ENCODE data around the gene CREG2.

Gene CREG2

GRCh38 chr2:101399021-101399799 is 11.9 kb upstream of the CREG2 start:
- no peak for TF ChIP-seq CTCF (IDR thresholded peaks at IDR 0.05)

GRCh38 chr2:101398116-101398821 is 11.0 kb upstream of the CREG2 start:
- TF ChIP-seq CTCF (IDR thresholded peaks at IDR 0.05), result no peak

- no peak for TF ChIP-seq CTCF (IDR thresholded peaks at IDR 0.05)
These were observed 9.0 kb upstream of the CREG2 start for GRCh38 chr2:101396316-101396717.

- TF ChIP-seq CTCF (IDR thresholded peaks at IDR 0.05), result no peak
These were observed 8.4 kb upstream of the CREG2 start for GRCh38 chr2:101395545-101396315.

- TF ChIP-seq CTCF (IDR thresholded peaks at IDR 0.05), result no peak
These were observed 929 bp upstream of the CREG2 start for GRCh38 chr2:101388232-101388631.

- TF ChIP-seq CTCF (IDR thresholded peaks at IDR 0.05), result no peak
These were observed 628 bp downstream of the CREG2 start for GRCh38 chr2:101386599-101387150.

- TF ChIP-seq CTCF (IDR thresholded peaks at IDR 0.05), result no peak
These were observed 4.2 kb downstream of the CREG2 start for GRCh38 chr2:101383016-101383541.

Measured in LNCAP (cell line).